HG03103 (cell line): ENCODE results near the gene KRTAP5-1.
"Not testable (repeated sequence)": the region's sequence is repeated elsewhere in the genome, so short reads cannot be mapped to it uniquely, and the experiment has no call there.

ENCODE experiments used
- ATAC-seq: cut with Tn5 transposase; IDR thresholded peaks from one replicate; pipeline ENCODE4 v1.9.1; 2021; ENCODE audit warnings: low read depth; ENCODE audit not compliant: unreplicated experiment

The KRTAP5-1 gene, protein sequence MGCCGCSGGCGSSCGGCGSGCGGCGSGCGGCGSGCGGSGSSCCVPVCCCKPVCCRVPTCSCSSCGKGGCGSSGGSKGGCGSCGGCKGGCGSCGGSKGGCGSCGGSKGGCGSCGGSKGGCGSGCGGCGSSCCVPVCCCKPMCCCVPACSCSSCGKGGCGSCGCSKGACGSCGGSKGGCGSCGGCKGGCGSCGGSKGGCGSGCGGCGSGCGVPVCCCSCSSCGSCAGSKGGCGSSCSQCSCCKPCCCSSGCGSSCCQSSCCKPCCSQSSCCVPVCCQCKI

DNA sequence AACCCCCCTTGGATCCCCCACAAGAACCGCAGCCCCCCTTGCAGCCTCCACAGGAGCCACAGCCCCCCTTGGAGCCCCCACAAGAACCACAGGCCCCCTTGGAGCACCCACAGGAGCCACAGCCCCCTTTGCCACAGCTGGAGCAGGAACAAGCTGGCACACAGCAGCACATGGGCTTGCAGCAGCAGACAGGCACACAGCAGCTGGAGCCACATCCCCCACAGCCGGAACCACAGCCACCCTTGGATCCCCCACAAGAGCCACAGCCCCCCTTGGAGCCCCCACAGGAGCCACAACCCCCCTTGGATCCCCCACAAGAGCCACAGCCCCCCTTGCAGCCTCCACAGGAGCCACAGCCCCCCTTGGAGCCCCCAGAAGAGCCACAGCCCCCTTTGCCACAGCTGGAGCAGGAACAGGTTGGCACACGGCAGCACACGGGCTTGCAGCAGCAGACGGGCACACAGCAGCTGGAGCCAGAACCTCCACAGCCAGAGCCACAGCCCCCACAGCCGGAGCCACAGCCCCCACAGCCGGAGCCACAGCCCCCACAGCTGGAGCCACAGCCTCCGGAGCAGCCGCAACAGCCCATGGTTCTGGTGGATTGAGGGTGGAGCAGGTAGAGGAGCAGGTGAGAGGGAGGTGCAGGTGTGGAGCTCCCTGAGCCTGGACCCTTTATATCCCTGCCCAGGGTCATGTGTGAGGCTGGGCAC, at the start of gene KRTAP5-1:
Gene KRTAP5-1 (minus strand): TSS at position 623 of the 710 bp plus-strand sequence. CDS start 34 bp downstream, at position 589.
- not testable (repeated sequence) for ATAC-seq

DNA sequence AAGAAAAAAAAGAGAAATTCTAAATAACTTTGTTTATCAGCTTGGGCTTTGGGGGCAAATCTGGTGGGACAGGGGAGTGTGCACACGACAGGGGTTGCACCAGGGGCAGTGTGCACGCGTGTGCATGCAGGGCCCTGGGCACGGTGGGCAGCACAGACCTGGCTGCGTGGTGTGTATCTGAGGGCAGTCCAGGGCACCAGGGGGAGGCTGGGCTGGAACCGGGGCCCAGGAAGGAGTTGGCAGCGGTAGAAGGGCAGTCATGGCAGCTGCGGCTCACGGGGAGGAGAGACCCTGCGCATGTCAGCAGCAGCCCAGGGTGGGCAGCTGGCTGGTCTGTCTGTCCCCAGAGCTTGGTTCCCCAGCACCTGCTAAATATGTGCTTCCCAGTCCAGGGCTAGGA, 48.8 kb upstream of the KRTAP5-1 start:
- no peak for ATAC-seq

DNA sequence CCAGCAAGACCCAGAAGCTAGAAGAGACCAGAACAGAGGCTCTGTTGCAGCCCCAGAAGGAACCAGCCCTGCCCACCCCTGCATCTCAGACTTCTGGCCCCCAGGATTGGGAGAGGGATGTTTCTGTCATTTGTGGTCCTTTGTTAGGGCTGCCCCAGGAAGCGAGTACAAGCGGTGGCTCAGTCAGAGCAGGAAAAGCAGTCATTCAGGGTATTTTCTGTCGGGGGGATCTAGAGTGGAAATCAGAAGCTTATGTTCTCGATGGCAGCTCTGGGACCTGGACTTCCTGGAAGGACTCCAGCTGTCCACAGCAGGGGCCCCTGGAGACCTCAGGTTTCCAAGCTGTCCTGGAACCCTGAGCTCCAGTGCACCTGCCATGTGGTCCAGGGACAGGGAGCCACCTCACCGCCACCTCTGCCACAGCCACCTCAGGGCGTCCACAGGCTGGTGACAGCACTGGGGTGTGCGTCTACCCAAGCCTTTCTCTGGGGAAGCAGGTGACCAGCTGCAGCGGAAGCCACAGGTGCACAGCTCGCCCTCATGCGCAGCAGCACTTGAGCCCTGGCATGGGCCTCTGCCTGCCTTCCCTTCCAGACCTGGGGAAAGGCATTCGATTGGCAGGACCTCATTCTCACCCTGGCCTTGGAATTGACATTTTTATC, 47.1 kb upstream of the KRTAP5-1 start:
- ATAC-seq = no peak

DNA sequence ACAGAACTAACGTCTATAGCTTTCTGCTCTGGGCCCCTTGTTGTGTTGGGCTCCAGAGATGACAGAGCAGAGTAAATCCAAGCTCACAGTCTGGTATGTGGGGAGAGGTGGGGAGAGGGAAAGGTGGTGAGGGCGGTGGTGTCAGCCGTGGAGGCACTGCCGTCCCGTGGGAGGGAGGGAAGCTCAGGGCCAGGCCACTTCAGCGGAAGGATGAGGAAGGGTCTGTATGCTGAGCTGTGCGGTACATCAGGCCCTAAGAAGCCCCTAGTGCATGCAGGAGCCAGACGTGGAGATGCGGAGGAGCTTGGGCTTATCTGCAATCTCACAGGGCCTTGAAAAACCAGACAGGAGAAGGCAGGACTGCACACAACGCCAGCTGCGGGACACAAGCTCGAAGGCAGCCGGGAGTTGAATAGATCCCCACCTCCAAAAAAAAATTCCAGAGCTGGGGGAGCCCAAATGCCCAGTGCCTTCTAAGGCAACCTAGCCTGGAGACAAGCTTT, 46.0 kb upstream of the KRTAP5-1 start:
- ATAC-seq = no peak

DNA sequence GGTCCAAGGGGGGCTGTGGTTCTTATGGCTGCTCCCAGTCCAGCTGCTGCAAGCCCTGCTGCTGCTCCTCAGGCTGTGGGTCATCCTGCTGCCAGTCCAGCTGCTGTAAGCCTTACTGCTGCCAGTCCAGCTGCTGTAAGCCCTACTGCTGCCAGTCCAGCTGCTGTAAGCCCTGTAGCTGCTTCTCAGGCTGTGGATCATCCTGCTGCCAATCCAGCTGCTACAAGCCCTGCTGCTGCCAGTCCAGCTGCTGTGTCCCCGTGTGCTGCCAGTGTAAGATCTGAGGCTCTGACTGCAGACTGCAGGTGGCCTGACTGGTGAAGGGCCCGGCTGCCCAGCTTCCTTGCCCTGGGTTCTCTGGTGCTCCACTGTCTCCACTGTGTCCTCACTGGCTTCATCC, 45.2 kb upstream of the KRTAP5-1 start:
- ATAC-seq = no peak

DNA sequence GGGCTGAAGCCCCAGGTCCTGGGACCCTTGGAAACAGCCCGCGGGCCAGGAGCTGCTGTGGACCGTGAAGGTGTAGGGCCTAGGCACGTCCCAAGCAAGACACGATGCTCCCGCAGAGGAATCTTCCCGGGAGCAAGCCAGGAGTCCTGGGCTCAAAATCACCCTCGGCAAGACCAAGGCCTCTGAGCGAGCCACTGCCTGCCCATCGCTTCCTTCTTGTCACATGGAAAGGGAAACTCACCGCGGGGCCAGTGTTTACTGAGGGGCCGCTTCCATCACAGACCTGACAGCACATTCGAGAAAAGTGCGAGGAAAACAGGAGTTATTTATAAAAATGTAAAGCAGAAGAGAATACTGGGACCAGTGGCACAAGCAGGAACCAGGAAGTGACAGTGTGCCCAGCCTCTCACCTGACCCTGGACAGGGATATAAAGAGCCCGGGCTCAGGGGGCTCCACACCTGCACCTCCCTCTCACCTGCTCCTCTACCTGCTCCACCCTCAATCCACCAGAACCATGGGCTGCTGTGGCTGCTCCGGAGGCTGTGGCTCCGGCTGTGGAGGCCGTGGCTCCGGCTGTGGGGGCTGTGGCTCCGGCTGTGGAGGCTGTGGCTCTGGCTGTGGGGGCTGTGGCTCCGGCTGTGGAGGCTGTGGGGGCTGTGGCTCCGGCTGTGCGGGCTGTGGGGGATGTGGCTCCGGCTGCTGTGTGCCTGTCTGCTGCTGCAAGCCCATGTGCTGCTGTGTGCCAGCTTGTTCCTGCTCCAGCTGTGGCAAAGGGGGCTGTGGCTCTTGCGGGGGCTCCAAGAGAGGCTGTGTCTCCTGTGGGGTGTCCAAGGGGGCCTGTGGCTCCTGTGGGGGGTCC, 44.5 kb upstream of the KRTAP5-1 start, which contains the start of gene KRTAP5-5:
Gene KRTAP5-5 (plus strand): TSS at position 450 of the 860 bp plus-strand sequence. CDS start 66 bp downstream, at position 516.
- no peak for ATAC-seq

DNA sequence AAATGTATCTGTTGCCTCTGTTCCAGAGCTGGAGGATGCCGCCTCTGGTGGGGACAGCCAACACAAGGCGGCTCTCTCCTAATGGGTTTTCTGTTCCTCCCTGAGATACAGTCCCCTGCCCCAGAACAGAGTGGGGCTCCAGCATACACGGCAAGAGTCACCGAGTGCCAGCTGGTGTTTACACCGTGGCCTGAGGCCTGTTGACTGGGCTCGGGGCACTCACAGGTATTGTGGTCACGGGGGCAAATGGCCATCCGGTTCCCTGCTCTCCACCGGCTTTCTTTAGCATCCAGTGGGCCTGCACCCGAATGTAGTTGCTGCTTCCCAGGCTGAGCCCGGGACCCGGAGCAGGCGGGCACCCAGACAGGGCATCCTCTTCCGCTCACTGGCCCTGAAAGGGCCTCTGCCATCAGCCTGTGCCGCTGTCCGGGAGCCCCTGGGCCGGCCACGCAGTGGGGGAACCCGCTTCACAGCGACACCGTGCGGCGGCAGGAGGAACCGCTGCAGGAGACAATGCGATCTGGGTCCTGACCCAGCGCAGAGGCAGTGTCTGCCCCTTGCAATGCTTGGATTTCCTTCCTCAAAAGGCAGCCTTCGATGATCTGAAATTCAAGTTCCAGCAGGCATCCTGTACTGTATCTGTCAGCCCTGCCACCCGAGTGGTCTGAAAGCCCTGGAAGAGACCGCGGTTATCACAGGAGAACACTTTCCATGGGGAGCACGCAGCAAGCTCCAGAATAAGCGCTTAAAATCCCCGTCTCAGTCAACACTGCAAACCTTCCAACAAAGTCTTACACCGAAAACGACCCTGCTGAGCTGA, 43.6 kb upstream of the KRTAP5-1 start:
- no peak for ATAC-seq

DNA sequence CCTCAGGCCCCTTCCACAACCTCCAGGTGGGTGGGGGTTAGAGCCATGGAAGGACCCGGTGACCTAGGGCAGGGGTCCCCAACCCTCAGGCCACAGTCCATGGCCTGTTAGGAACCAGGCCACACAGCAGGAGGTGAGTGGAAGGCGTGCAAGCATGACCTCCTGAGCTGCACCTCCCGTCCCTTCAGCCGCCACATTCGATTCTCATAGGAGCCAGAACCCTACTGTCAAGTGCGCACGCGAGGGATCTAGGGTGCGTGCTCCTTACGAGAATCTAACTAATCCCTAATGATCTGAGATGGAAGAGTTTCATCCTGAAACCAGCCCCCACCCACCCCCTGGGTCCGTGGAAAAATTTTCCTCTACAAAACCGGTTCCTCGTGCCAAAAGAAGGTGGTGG, 40.5 kb upstream of the KRTAP5-1 start:
- ATAC-seq = no peak

DNA sequence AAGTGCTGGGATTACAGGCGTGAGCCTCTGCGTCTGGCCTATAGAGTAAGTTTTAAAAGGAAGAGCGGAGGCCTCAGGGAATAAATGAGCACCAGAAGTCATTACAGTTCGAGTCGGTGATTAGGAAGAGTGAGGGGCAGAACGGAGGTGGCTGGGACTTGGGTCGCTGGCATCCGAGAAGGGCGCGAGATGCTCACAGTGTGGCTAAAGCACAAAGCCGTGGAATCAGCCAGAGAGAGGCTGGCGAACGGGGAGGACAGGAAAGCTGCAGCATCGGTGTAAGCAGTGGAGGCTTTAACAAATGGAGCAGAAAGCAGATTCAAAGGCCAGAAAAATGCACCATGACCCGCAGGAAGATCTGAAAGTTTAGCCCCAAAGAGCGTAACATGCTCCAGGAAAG, 39.5 kb upstream of the KRTAP5-1 start:
- ATAC-seq = no peak

DNA sequence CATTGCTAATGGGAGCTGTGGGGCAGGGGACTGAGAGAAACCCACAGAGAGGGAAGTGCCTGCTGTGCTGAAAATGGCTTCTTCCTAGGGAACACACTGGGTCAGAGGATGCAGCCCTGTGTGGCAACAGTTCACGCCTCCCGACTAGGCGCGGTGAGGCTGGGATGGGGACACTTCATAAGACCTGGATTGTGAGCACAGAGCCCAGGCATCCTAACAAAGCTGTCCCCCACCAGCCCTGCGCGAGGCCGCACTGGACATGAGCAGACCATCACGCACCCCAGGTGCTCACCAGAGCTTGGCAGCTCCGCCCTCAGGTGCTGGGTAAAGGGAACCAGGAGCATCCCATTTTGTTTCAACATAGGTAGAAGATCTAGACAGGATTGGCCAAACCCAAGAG, 38.6 kb upstream of the KRTAP5-1 start:
- no peak for ATAC-seq

DNA sequence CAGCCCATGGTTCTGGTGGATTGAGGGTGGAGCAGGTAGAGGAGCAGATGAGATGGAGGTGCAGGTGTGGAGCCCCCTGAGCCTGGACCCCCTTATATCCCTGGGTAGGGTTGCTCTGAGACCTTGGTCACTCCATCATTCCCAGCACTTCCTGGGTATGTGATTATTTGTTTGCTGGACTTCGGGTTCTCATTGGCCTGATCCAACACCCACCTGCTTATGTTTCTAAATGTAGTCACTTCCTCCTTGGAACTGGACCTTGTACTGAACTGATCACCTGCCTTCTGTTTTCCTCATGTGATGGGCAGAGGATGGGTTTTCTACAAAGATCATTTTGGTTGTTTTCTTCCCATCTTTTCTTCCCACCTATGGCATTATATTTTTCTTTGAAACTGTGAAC, 37.0 kb upstream of the KRTAP5-1 start, which contains the start of gene KRTAP5-4:
Gene KRTAP5-4 (minus strand): TSS at position 53 of the 400 bp plus-strand sequence. CDS start 45 bp downstream, at position 8.
- no peak for ATAC-seq

DNA sequence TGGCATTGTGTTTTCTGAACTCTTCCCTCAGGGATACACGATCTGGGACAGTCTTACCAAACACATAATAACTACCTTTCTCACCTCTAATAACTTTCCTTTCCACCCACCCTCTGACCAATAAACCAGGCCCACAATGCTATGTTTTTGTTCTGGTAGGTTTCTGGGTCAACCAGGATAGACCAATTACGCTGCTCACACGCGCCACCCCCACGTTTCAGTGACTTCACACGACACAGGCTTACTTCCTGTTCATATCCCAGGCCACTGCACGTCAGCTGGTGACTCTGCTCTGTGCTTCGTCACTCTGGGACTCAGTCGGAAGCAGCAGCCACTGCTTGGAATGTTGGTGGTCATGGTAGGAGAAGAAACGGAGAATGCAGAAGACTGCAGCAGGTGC, 34.4 kb upstream of the KRTAP5-1 start:
- no peak for ATAC-seq

DNA sequence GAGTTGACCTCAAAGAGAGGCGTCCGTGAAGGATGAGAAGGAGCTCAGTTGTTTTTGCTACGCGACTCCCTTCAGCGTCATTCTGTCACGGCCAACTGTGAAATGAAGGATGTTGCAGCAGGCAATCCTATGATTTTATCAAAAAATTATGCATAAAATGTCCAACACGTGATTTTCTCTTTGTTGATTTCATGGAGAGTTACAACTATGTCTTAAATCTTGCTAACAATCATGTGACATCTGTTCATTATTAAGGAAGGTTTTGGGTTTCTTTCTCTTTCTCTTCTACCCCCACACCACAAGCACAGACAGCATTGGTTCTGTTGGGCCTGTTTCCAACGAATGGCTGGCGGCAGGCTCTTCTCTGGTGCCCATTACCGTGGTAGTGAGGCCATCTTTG, 33.1 kb upstream of the KRTAP5-1 start:
- no peak for ATAC-seq

DNA sequence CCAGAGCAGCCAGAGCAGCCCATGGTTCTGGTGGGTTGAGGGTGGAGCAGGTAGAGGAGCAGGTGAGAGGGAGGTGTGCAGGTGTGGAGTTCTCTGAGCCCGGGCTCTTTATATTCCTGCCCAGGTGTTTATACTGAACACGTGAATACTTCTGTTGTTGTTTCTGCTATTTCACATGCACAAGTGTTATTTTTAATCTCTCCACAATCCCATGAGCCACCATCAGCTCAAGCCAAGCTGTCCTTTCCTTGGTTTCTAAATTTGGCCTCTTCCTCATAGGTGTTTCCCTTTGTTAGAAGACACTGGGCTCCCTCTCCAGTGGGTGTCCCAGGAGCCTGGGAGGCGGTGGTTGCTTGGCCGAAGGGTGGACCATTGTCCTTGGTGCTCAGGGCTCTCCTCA, 23.3 kb upstream of the KRTAP5-1 start, which contains the start of gene KRTAP5-3:
Gene KRTAP5-3 (minus strand): TSS at position 101 of the 400 bp plus-strand sequence. CDS start 78 bp downstream, at position 23.
- ATAC-seq = no peak

DNA sequence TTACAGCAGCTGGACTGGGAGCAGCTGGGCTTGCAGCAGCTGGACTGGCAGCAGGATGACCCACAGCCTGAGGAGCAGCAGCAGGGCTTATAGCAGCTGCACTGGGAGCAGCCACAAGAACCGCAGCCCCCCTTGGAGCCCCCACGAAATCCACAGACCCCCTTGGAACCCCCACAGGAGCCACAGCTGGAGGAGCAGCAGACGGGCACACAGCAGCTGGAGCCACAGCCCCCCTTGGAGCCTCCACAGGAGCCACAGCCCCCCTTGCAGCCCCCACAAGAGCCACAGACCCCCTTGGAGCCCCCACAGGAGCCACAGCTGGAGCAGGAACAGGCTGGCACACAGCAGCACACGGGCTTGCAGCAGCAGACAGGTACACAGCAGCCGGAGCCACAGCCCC, 22.8 kb upstream of the KRTAP5-1 start:
- ATAC-seq = not testable (repeated sequence)

DNA sequence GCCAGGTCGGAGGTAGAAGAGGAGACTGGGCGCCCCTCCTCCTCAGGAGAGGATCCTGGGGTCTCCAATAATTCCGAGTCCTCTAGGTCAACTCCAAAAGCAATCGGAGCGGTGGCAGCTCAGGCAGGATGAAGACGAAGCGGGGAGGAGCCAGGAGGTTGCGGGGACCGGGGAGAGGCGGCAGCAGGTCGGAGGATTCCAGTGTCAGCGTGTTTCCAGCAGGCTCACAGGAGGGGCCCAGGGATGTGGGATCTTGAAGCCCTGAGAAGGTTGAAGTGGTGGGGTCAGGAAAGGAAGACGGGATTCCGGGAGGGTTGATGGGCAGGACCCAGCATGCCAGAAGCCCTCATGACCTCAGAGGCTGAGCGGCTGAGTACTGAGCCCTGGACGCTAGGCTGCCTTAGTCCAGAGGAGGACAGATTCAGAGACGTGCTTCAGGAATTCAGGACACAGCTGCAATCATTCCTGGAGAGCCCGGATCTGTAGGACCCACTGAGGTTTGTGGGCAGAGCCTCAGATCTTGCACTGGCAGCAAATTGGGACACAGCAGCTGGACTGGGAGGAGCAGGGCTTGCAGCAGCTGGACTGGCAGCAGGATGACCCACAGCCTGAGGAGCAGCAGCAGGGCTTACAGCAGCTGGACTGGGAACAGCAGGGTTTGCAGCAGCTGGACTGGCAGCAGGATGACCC, 22.2 kb upstream of the KRTAP5-1 start:
- ATAC-seq = not testable (repeated sequence)

DNA sequence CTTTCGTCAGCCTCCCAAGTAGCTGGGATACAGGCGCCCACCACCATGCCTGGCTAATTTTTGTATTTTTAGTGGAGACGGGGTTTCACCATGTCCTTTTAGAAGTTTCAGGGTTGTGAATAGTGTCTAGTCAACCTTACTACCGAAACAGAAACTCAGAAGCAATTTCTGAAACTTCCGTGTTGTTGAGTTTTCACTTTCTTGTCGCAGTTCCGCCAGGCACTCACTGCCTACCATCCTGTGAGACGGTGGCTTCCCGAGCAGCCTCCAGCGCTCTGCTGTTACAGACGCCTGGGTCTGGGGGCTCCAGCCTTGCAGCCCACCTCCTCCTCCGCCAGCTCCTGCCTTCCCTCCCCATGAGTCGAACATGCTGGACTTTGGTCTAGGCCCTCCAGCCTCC, 20.8 kb upstream of the KRTAP5-1 start:
- not testable (repeated sequence) for ATAC-seq

DNA sequence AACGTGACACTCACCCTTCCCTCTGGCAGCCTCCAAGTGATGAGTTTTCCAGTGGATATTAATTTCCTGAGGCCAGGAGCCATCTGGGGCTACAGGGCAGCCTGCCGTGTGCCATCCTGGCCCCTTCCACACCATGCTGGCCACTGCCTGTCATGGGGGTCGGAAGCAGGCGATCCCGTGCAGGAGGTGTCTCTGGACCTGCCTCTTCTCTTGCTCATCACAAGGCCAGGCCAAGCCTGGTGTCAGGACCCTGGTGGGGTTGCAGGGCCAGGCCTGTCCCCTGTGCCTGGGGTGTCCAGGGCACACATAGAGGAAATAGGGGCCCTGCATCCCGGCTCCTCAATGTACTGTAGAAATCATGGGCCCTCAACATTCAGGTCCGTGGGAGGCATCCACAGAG, 19.6 kb upstream of the KRTAP5-1 start:
- ATAC-seq = no peak

DNA sequence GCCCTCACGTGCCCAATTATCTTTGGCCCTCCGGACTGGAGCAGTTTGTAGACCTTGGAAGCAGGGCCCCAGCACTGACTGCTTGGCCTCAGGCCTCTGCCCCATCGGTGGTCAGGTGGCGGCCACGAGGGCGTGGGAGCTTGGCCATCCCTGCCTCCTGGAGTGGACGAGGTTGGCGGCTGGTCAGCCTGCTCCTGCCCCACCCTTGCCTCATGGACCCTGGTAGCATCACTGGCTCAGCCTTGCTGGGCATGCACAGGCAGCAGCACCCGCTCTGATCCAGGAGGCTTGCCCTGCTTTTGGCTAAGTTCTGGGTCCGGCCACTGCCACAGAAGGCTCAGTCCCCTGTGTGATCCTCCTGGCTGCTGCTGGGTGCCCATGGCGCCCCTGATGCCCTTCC, 19.1 kb upstream of the KRTAP5-1 start:
- ATAC-seq = no peak
